Stomach (tissue), 9 donors: Measurements from ENCODE around the gene REPS1. TPM values are rescaled to one million over a fixed set of nuclear protein-coding genes. Genes with fewer than 3 reads are reported as not detected.

Source experiments
- DNase-seq, 2 donors: peaks; one replicate each; pipeline versions ENCODE4 v3.0.0 to v3.0.0-alpha.2; 2013 to 2019
- H3K27ac ChIP-seq, 5 donors: fragments of 200-600 bp in 4 of 5; sonication (generic) in 4 of 5; one replicate each; pipeline ENCODE4 v1.5.1; 2013 to 2019; ENCODE audit warnings: mild to moderate bottlenecking in 1 of 5, moderate library complexity in 1 of 5
- H3K27me3 ChIP-seq, 3 donors: fragments of 200-600 bp; sonication (generic); one replicate each; pipeline ENCODE4 v1.5.1; 2017 to 2019; ENCODE audit warnings: mixed run types in 1 of 3
- H3K36me3 ChIP-seq, 4 donors: fragments of 200-600 bp; sonication (generic); 1 replicate in 3 of 4; 2 replicates in 1 of 4; pipeline ENCODE4 v1.5.1; 2016 to 2019
- H3K4me1 ChIP-seq, 4 donors: fragments of 200-600 bp; sonication (generic); one replicate each; pipeline ENCODE4 v1.5.1; 2016 to 2019
- H3K4me3 ChIP-seq, 4 donors: fragments of 200-600 bp; sonication (generic) in 3 of 4; one replicate each; pipeline ENCODE4 v1.5.1; 2016 to 2019; ENCODE audit warnings: mild to moderate bottlenecking in 1 of 4
- H3K9me3 ChIP-seq, 4 donors: fragments of 200-600 bp; sonication (generic); one replicate each; pipeline ENCODE4 v1.5.1; 2016 to 2019
- CTCF ChIP-seq, 7 experiments: fragments of 450-650 bp in 4 of 7; fragments of 200-600 bp in 3 of 7; sonication (generic) in 3 of 7; IDR thresholded peaks; one replicate each; pipeline ENCODE4 v1.5.1; 2016 to 2019; ENCODE audit warnings: antibody characterized with exemption in 7 of 7, control low read depth in 2 of 7, mild to moderate bottlenecking in 1 of 7
- EP300 ChIP-seq: sonication (generic); formaldehyde crosslinking; IDR thresholded peaks from one replicate; pipeline ENCODE4 v1.6.1; 2017; ENCODE audit warnings: antibody characterized with exemption
- POLR2A ChIP-seq, 4 donors: fragments of 450-650 bp; IDR thresholded peaks; one replicate each; pipeline ENCODE4 v1.6.1; 2016; ENCODE audit warnings: antibody characterized with exemption in 4 of 4, control low read depth in 2 of 4, mild to moderate bottlenecking in 1 of 4, moderate library complexity in 1 of 4
- POLR2AphosphoS5 ChIP-seq, 3 donors: sonication (generic); formaldehyde crosslinking; IDR thresholded peaks; one replicate each; pipeline ENCODE4 v1.6.1; 2016; ENCODE audit warnings: antibody characterized with exemption in 3 of 3
- WGBS, 5 donors: extraction: QIAGEN DNeasy Blood & Tissue Kit in 3 of 5; methylation state at CpG; one replicate each; pipeline versions ENCODE4 v1.1.5 to v1.1.7; 2013 to 2018; 5-methylcytosine and 5-hydroxymethylcytosine counted together
- intact Hi-C: fragments of 100-400 bp; cut with DNase I; formaldehyde crosslinking; loops from one replicate; pipeline ENCODE4 v1.15.1; 2023; ENCODE audit warnings: low total_unique reads
- polyA plus RNA-seq, 3 donors: library from polyadenylated mRNA; stranded (reverse); fragments of 200-250 nt; gene quantifications; one replicate each; pipeline ENCODE4 v1.2.3, GENCODE V29; 2013
- total RNA-seq, 5 donors: library from RNA; depleted of rRNA; stranded (reverse); fragments of >200 nt; gene quantifications; one replicate each; pipeline versions ENCODE4 v1.1.0 to v1.2.3, GENCODE V29; 2014 to 2016
- donor health status: healthy with polysubstance abuse.
- donor health status: Bipolar disorder and iron deficiency.
- donor health status: healthy.

Gene REPS1
- total and polyA plus RNA-seq, 8 donors: 11.8 to 85.4 (median 41.6) TPM

GRCh38 chr6:139020689-139021088 is 32.6 kb upstream of the REPS1 start:
- Histone ChIP-seq H3K9me3 (no peaks in the 10 kb centered on the region), H3K27me3 (no peaks in the 10 kb centered on the region), H3K36me3 (no peaks in the 10 kb centered on the region), H3K4me3 (no peak overlapping the region), H3K4me1 (peaks cover 3 to 19% (median 15%) of the 10 kb centered on the region in 4 donors), H3K27ac (no peak overlapping the region)
- no peak for TF ChIP-seq EP300
- no peak for TF ChIP-seq POLR2A (IDR thresholded peaks at IDR 0.05)
- no peak for TF ChIP-seq CTCF (IDR thresholded peaks at IDR 0.05)
- TF ChIP-seq POLR2AphosphoS5 (IDR thresholded peaks at IDR 0.05): no peak
- 84 to 92% (median 86%) methylated on average over 3 of the region's 3 CpGs for WGBS, 5 donors
- intact Hi-C loops: no loop called here
- no peak for DNase-seq

- DNase-seq: no peak
- intact Hi-C loops: no loop called here
- Histone ChIP-seq H3K27me3 (no peaks in the 10 kb centered on the region), H3K4me3 (no peak overlapping the region), H3K9me3 (no peaks in the 10 kb centered on the region), H3K4me1 (peaks cover 9 to 26% (median 18%) of the 10 kb centered on the region in 4 donors), H3K36me3 (no peaks in the 10 kb centered on the region), H3K27ac (no peak overlapping the region)
- TF ChIP-seq CTCF (IDR thresholded peaks at IDR 0.05) (no peak), POLR2A (IDR thresholded peaks at IDR 0.05) (no peak), EP300 (no peak), POLR2AphosphoS5 (IDR thresholded peaks at IDR 0.05) (no peak)
- 87 to 97% (median 97%) methylated on average over 2 of the region's 2 CpGs for WGBS, 5 donors
Observed at GRCh38 chr6:139019722-139020121, 31.7 kb upstream of the REPS1 start.

GRCh38 chr6:139017227-139017626 is 29.2 kb upstream of the REPS1 start:
- Histone ChIP-seq H3K27me3 (no peaks in the 10 kb centered on the region), H3K36me3 (no peaks in the 10 kb centered on the region), H3K4me1 (peaks cover 9 to 26% (median 18%) of the 10 kb centered on the region in 4 donors), H3K9me3 (no peaks in the 10 kb centered on the region), H3K27ac (peak overlapping the region in 1 of 5 donors; percentile 59), H3K4me3 (no peak overlapping the region)
- WGBS, 5 donors: 31 to 49% (median 46%) methylated on average over 3 of the region's 3 CpGs
- DNase-seq: peak in 1 of 2 donors; percentile 53
- no peak for TF ChIP-seq CTCF (IDR thresholded peaks at IDR 0.05)
- TF ChIP-seq EP300: no peak
- no peak for TF ChIP-seq POLR2AphosphoS5 (IDR thresholded peaks at IDR 0.05)
- TF ChIP-seq POLR2A (IDR thresholded peaks at IDR 0.05): no peak
- intact Hi-C loops: no loop called here

- Histone ChIP-seq H3K4me3 (no peak overlapping the region), H3K4me1 (peaks cover 9 to 26% (median 18%) of the 10 kb centered on the region in 4 donors), H3K27ac (peak overlapping the region in 3 of 5 donors; percentile 24 to 59 (median 51)), H3K9me3 (no peaks in the 10 kb centered on the region), H3K36me3 (no peaks in the 10 kb centered on the region), H3K27me3 (no peaks in the 10 kb centered on the region)
- DNase-seq: peak in 1 of 2 donors; percentile 35
- WGBS, 5 donors: 62 to 72% (median 66%) methylated on average over 7 of the region's 7 CpGs
- TF ChIP-seq EP300 (no peak), CTCF (IDR thresholded peaks at IDR 0.05) (no peak), POLR2AphosphoS5 (IDR thresholded peaks at IDR 0.05) (no peak), POLR2A (IDR thresholded peaks at IDR 0.05) (no peak)
- intact Hi-C loops: no loop called here
Observed at GRCh38 chr6:139016337-139017213, 28.5 kb upstream of the REPS1 start.
